Measurements from ENCODE around the gene PAQR5.

GRCh38 chr15:69388260-69388705, 89.6 kb downstream of the PAQR5 start:
- no peak for TF ChIP-seq CTCF (IDR thresholded peaks at IDR 0.05; ENCODE audit: low read depth, low read length)
- no peak for TF ChIP-seq POLR2A (IDR thresholded peaks at IDR 0.05; ENCODE audit: extremely low read depth, insufficient read length)
- no peak for TF ChIP-seq MAX (IDR thresholded peaks at IDR 0.05; ENCODE audit: low read depth, low read length)
- TF ChIP-seq MYC (IDR thresholded peaks at IDR 0.05; ENCODE audit: low read depth, low read length): no peak

All from NB4 (cell line).